Breast epithelium (tissue), 3 donors: Measurements from ENCODE around the gene IMMP2L.

ENCODE experiments used
- POLR2A ChIP-seq: fragments of 450-650 bp; IDR thresholded peaks from one replicate; pipeline ENCODE4 v1.6.1; 2016; ENCODE audit warnings: antibody characterized with exemption, mild to moderate bottlenecking, moderate library complexity
- POLR2AphosphoS5 ChIP-seq, 3 donors: sonication (generic); formaldehyde crosslinking; IDR thresholded peaks; one replicate each; pipeline ENCODE4 v1.6.1; 2017; ENCODE audit warnings: antibody characterized with exemption in 3 of 3
- TF ChIP-seq, protein P1 (sequence below), 3 donors: fragments of 450-650 bp; IDR thresholded peaks; one replicate each; pipeline ENCODE4 v1.5.1; 2016 to 2017; ENCODE audit warnings: antibody characterized with exemption in 3 of 3, mild to moderate bottlenecking in 3 of 3, moderate library complexity in 3 of 3

- TF ChIP-seq, protein P1, sequence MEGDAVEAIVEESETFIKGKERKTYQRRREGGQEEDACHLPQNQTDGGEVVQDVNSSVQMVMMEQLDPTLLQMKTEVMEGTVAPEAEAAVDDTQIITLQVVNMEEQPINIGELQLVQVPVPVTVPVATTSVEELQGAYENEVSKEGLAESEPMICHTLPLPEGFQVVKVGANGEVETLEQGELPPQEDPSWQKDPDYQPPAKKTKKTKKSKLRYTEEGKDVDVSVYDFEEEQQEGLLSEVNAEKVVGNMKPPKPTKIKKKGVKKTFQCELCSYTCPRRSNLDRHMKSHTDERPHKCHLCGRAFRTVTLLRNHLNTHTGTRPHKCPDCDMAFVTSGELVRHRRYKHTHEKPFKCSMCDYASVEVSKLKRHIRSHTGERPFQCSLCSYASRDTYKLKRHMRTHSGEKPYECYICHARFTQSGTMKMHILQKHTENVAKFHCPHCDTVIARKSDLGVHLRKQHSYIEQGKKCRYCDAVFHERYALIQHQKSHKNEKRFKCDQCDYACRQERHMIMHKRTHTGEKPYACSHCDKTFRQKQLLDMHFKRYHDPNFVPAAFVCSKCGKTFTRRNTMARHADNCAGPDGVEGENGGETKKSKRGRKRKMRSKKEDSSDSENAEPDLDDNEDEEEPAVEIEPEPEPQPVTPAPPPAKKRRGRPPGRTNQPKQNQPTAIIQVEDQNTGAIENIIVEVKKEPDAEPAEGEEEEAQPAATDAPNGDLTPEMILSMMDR (IDR thresholded peaks at IDR 0.05) = no peak
- TF ChIP-seq POLR2AphosphoS5 (IDR thresholded peaks at IDR 0.05) = no peak
- no peak for TF ChIP-seq POLR2A
These were observed 505.9 kb downstream of the IMMP2L start for GRCh38 chr7:111056371-111056770.
